ENCODE data around the gene CAMK2D.
"Not testable (repeated sequence)": the region's sequence is repeated elsewhere in the genome, so short reads cannot be mapped to it uniquely, and the experiment has no call there.

DNA sequence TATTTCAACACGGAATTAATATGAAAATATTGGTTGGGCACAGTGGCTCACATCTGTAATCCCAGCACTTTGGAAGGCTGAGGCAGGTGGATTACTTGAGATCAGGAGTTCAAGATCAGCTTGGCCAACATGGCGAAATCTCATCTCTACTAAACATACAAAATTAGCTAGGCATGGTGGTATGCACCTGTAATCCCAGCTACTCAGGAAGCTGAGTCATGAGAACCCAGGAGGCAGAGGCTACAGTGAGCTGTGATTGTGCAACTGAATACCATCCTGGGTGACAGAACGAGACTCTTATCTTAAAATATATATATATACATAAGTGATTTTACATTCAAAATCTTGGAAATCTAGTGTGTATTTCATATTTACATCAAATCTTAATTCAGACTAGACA is 58.9 kb downstream of the CAMK2D start:
- TF ChIP-seq, protein P1, sequence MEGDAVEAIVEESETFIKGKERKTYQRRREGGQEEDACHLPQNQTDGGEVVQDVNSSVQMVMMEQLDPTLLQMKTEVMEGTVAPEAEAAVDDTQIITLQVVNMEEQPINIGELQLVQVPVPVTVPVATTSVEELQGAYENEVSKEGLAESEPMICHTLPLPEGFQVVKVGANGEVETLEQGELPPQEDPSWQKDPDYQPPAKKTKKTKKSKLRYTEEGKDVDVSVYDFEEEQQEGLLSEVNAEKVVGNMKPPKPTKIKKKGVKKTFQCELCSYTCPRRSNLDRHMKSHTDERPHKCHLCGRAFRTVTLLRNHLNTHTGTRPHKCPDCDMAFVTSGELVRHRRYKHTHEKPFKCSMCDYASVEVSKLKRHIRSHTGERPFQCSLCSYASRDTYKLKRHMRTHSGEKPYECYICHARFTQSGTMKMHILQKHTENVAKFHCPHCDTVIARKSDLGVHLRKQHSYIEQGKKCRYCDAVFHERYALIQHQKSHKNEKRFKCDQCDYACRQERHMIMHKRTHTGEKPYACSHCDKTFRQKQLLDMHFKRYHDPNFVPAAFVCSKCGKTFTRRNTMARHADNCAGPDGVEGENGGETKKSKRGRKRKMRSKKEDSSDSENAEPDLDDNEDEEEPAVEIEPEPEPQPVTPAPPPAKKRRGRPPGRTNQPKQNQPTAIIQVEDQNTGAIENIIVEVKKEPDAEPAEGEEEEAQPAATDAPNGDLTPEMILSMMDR (conservative IDR thresholded peaks at IDR 0.05 in 1 of 2, IDR thresholded peaks at IDR 0.05 in 1 of 2; ENCODE audit: low read depth in 1 of 2, low read length in 2 of 2): not testable (repeated sequence)
- not testable (repeated sequence) for TF ChIP-seq EZH2 (IDR thresholded peaks at IDR 0.05; ENCODE audit: low read length, missing control alignments)

Measured in fibroblast of lung (primary cell).